ENCODE data around the gene DAW1. TPM values are rescaled to one million over a fixed set of nuclear protein-coding genes. Genes with fewer than 3 reads are reported as not detected.

The DAW1 gene
- total RNA-seq, 1 experiment from 2014 or later = 0.26 TPM

- POLR2A ChIA-PET = no interaction called here
- ATAC-seq = peak; percentile 62
- H3K9me3 ChIP-seq (ENCODE audit: control insufficient read depth, insufficient read depth, low read depth, low read length) = no peaks in the 10 kb centered on the region
- intact Hi-C loops (cut with micrococcal nuclease; ENCODE audit: unreplicated experiment) (no loop called here), in situ Hi-C loops (cut with HindIII; ENCODE audit: low pct_unique_long_range_greater_than_20kb, low sequenced_read_pairs) (no loop called here)
- no peaks in the 10 kb centered on the region for H3K36me3 ChIP-seq (ENCODE audit: control insufficient read depth, insufficient read depth, low read length)
- H3K27me3 ChIP-seq (ENCODE audit: control insufficient read depth, insufficient read depth, low read length) = no peaks in the 10 kb centered on the region
- peak overlapping the region; percentile 9; the same call in 1 of the 2 replicates for H3K27ac ChIP-seq (ENCODE audit: low read length)
- no peak for DNase-seq (ENCODE audit: low read depth, low spot score)
- CTCF ChIA-PET = no interaction called here
- no TSS peak for BruUV-seq (replicated peaks)
- H3K4me1 ChIP-seq (ENCODE audit: control insufficient read depth, insufficient read depth, low read length) = no peaks in the 10 kb centered on the region
- H3K4me3 ChIP-seq (ENCODE audit: low read depth in 2 of 2, low read length in 2 of 2) = no peak overlapping the region
- TF ChIP-seq SIN3A (IDR thresholded peaks at IDR 0.05; ENCODE audit: borderline replicate concordance, insufficient read depth, low read depth, low read length) (no peak), POLR2AphosphoS5 (IDR thresholded peaks at IDR 0.05; ENCODE audit: low read depth, low read length) (no peak), TCF7L2 (IDR thresholded peaks at IDR 0.05; ENCODE audit: low read depth, low read length) (no peak), REST (IDR thresholded peaks at IDR 0.05; ENCODE audit: insufficient read depth in 1 of 2, low read depth in 2 of 2, low read length in 1 of 2) (no peak)
- TF ChIP-seq, protein P1, sequence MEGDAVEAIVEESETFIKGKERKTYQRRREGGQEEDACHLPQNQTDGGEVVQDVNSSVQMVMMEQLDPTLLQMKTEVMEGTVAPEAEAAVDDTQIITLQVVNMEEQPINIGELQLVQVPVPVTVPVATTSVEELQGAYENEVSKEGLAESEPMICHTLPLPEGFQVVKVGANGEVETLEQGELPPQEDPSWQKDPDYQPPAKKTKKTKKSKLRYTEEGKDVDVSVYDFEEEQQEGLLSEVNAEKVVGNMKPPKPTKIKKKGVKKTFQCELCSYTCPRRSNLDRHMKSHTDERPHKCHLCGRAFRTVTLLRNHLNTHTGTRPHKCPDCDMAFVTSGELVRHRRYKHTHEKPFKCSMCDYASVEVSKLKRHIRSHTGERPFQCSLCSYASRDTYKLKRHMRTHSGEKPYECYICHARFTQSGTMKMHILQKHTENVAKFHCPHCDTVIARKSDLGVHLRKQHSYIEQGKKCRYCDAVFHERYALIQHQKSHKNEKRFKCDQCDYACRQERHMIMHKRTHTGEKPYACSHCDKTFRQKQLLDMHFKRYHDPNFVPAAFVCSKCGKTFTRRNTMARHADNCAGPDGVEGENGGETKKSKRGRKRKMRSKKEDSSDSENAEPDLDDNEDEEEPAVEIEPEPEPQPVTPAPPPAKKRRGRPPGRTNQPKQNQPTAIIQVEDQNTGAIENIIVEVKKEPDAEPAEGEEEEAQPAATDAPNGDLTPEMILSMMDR (IDR thresholded peaks at IDR 0.05) = no peak
These were observed 18.2 kb upstream of the DAW1 start for GRCh38 chr2:227853204-227853629.

GRCh38 chr2:227853765-227854271 lies 17.6 kb upstream of the DAW1 start:
- no TSS peak for BruUV-seq (replicated peaks)
- H3K9me3 ChIP-seq (ENCODE audit: control insufficient read depth, insufficient read depth, low read depth, low read length) = no peaks in the 10 kb centered on the region
- H3K4me1 ChIP-seq (ENCODE audit: control insufficient read depth, insufficient read depth, low read length) = no peaks in the 10 kb centered on the region
- peak overlapping the region; percentile 9; the same call in 1 of the 2 replicates for H3K27ac ChIP-seq (ENCODE audit: low read length)
- in situ Hi-C loops (cut with HindIII; ENCODE audit: low pct_unique_long_range_greater_than_20kb, low sequenced_read_pairs) (no loop called here), intact Hi-C loops (cut with micrococcal nuclease; ENCODE audit: unreplicated experiment) (no loop called here)
- no peak overlapping the region for H3K4me3 ChIP-seq (ENCODE audit: low read depth in 2 of 2, low read length in 2 of 2)
- CTCF ChIA-PET = no interaction called here
- ATAC-seq (no peak), DNase-seq (ENCODE audit: low read depth, low spot score) (no peak)
- POLR2A ChIA-PET = no interaction called here
- no peaks in the 10 kb centered on the region for H3K27me3 ChIP-seq (ENCODE audit: control insufficient read depth, insufficient read depth, low read length)
- TF ChIP-seq REST (IDR thresholded peaks at IDR 0.05; ENCODE audit: insufficient read depth in 1 of 2, low read depth in 2 of 2, low read length in 1 of 2) (no peak), TCF7L2 (IDR thresholded peaks at IDR 0.05; ENCODE audit: low read depth, low read length) (no peak), SIN3A (IDR thresholded peaks at IDR 0.05; ENCODE audit: borderline replicate concordance, insufficient read depth, low read depth, low read length) (no peak), POLR2AphosphoS5 (IDR thresholded peaks at IDR 0.05; ENCODE audit: low read depth, low read length) (no peak)
- TF ChIP-seq, protein P1 (IDR thresholded peaks at IDR 0.05) = no peak
- H3K36me3 ChIP-seq (ENCODE audit: control insufficient read depth, insufficient read depth, low read length) = no peaks in the 10 kb centered on the region

Measured in Panc1 (cell line).